NCI-H1694 treated with DMSO at 0.1 percent for 48 hours (cell line): ENCODE results near the gene TXNRD2.

ENCODE experiments used
- DNase-seq: peaks from one replicate; lab custom pipeline; 2025; lab: John Stamatoyannopoulos, UW

The TXNRD2 gene

GRCh38 chr22:19875531-19876313 lies 65.9 kb downstream of the TXNRD2 start:
- DNase-seq: no peak

GRCh38 chr22:19875061-19875530 lies 66.5 kb downstream of the TXNRD2 start:
- DNase-seq: no peak

DNA sequence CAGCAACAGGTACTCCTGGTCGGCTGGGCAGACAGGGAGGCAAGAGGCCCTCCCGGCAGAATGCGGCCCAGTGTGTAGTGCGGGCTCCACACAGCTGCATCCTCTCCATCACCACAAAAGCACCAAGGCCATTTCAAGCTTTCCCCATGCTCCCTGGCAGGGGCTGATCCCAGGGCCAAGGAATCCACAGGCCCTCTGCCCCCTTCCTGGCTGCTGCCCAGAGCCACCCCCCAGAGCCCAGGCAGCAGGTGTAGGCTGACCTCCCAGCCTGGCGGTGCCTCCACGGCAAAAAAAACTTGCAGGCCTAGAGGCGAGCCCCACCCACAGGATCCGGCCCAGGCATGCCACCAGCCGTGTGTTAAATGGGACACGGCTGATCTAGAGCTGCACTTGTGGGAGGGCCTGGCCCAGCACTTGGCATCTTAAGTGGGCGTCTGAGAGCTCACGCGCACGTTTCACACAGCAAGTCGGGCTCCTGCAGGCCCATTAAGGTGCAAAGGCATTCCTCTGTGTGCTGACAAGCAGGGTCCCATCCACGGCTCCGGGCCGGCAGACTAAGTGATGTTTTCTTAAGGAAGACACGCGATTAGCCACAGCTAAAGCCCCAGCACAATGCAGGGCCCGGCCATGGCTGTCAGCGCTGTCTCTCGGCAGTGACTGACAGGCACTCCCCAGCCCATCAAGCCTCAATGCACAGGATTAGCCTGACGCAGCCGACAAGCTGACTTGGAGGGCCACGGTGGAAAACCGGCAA lies 67.1 kb downstream of the TXNRD2 start:
- no peak for DNase-seq

- no peak for DNase-seq
These were observed 67.7 kb downstream of the TXNRD2 start for GRCh38 chr22:19873960-19874306.

DNA sequence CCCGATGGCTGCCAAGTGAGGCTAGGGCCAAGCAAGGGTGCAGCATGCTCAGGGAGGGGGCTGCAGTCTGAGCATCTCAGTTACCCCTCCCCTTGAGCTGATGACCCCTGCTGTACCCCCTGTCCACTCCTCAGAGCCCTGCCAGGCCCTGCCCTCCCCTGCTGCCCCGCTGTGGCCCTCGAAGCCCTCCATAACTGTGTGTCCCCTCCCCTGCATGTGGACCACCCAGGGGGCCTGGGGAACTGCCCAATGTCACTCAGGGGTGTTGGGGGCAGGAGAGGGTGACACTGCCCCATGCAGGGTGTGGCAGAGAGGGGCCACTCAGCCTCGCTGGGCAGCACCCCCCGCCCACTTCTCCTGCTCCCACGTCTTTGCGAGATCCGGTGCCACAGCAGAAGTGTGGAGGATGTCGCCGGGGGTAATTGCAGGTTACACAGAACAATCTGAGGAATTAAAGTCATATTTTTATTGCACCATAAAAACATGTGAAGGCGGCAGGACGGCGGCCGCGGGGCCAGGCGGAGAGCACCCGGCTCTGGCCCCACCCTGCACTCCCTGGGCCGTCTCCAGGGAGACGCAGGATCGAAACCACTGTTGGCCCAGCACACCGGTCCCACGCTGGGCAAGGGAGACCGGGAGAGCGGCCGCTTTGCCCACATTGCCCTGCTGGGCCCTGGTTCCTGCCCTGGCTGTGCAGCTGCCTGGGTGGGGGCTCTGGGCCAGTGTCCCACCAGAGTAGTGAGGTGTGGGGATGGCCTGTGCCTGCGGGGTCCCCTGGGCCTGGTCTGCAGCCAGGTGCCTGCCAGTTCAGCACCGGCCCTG lies 68.3 kb downstream of the TXNRD2 start:
- DNase-seq: no peak

DNA sequence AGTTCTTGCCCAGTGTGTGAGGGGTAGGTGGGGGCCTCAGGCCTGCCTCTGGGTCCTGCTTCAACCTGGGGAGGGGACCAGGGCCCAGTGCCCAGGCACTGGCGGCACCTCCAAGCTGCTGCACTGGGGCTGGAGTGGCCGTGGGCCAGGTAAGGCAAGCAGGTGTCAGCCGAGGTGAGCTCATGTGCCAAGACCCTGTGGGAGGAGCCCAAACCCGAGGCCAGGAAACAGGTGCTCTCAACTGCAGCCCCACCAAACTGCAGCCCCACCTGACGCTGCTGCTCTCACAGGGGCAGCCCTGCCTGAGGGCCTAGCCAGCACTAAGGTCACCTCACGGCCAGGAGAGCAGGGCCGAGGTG lies 68.9 kb downstream of the TXNRD2 start:
- no peak for DNase-seq

DNA sequence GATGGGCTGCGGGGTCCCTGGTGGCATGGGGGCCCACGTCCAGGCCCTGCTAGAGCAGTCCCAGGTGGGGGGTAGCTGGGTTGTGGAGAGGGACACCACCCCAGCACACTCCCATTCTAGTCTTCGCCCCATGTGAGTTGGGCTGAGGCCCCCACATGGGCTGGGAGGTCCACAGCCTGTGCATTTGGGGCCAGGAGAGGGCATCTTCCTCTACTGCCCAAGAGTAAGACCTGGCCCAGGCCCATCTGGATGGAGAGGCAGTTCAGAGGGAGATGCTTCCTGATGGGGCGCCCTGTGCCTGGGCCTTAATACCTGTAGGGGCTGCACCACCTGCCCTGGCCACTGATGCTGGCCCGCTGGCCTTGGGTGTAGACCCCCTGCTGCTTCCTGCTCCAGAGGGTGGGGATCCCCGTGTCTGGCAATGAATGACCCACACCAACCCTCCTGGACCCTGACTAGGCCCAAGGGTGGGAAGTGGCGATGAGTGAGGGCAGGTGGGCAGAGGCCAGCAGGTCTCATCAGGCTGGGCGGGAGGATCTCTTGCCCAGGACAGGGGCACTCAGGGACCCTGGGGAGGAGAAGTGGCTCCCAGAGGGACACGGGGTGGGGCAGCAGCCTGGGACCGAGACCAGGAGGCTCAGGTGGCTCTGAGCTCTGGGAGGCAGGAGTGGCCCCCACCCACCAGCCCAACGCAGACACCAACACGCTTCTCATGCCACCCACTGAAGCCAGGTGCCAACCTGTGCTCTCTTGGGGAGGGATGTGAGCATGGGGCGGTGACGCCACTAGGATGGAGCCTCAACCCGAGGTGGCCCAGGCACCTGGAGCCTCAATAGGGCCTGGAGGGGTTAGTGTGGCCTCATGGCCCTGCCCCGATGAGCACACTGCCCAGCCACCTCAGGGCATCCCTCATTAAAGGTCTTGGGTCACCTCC lies 69.5 kb downstream of the TXNRD2 start:
- no peak for DNase-seq

- DNase-seq: no peak
These were observed 70.4 kb downstream of the TXNRD2 start for GRCh38 chr22:19871023-19871844.

GRCh38 chr22:19870153-19871022 lies 71.2 kb downstream of the TXNRD2 start:
- no peak for DNase-seq

- DNase-seq: no peak
These were observed 72.0 kb downstream of the TXNRD2 start for GRCh38 chr22:19869497-19870152.

GRCh38 chr22:19868773-19869471 lies 72.7 kb downstream of the TXNRD2 start:
- DNase-seq: no peak

GRCh38 chr22:19868333-19868732 lies 73.3 kb downstream of the TXNRD2 start:
- no peak for DNase-seq

DNA sequence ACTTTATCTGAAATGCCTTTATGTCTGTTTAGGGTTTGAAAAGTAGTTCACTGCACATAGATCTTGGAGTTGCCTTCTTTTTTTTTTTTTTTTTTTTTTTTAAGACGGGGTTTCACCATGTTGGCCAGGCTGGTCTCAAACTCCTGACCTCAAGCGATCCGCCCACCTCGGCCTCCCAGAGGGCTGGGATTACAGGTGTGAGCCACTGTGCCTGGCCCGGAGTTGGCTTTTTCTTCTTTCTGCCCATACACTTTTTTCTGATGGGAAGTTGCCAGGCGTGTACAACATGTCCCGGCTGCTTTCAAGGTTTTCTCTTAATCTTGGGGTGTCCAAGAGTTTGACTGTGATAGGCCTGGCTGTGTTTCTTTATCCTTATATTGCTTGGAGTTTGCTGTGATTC lies 74.0 kb downstream of the TXNRD2 start:
- no peak for DNase-seq

DNA sequence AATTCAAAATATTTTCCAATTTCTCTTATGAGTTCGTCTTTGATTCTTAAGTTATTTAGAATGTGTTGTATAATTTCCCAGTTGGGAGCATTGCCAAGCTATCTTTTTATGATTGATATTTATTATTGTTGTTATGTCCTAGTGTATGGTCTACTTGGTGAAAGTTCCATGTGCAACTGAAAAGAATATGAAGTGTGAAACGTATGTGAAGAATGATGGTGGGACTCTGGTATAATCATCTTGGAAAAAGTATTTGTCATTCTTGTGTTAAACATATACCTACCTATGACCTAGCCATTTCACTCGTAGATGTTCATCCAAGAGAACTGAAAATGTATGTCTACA lies 75.0 kb downstream of the TXNRD2 start:
- no peak for DNase-seq

- no peak for DNase-seq
These were observed 76.3 kb downstream of the TXNRD2 start for GRCh38 chr22:19865141-19865829.

- no peak for DNase-seq
These were observed 77.0 kb downstream of the TXNRD2 start for GRCh38 chr22:19864538-19865106.

- DNase-seq: no peak
These were observed 78.0 kb downstream of the TXNRD2 start for GRCh38 chr22:19863571-19863970.
